H1 (cell line): ENCODE measurements around the gene PIEZO1. TPM values are rescaled to one million over a fixed set of nuclear protein-coding genes. Genes with fewer than 3 reads are reported as not detected.

Source experiments
- CTCF ChIA-PET: fragments of 300-600 bp; sonication (Branson Sonifier 250); formaldehyde crosslinking; loops from one replicate; lab custom pipeline; 2021; ENCODE audit not compliant: partially characterized antibody; lab: Charles Lee
- POLR2A ChIA-PET: fragments of 300-600 bp; sonication (Branson Sonifier 250); formaldehyde crosslinking; loops from one replicate; lab custom pipeline; 2021; ENCODE audit warnings: inconsistent platforms; ENCODE audit not compliant: partially characterized antibody; lab: Charles Lee
- DNase-seq, 2 experiments: peaks; one replicate each; pipeline versions ENCODE4 v3.0.0 to v3.0.0-alpha.2; 2010 to 2022; ENCODE audit warnings: low spot score in 2 of 2, low read depth in 1 of 2, mixed read lengths in 1 of 2
- FAIRE-seq: peaks from 2 replicates; lab custom pipeline; 2011; peaks lifted over from hg19 to GRCh38; lab: Jason Lieb, UNC
- H2AFZ ChIP-seq: 2 replicates; pipeline ENCODE4 v1.8.1; 2012; ENCODE audit warnings: low read length, inconsistent platforms
- H2AK5ac ChIP-seq: 2 replicates; pipeline ENCODE4 v1.6.1; 2013; ENCODE audit warnings: low read depth, low read length
- H2BK120ac ChIP-seq: replicated peaks from 2 replicates; pipeline ENCODE3; 2013; ENCODE audit warnings: low read depth, low read length, inconsistent platforms
- H2BK12ac ChIP-seq: 2 replicates; pipeline ENCODE4 v1.6.1; 2013; ENCODE audit warnings: low read depth, low read length
- H2BK15ac ChIP-seq: 2 replicates; pipeline ENCODE4 v1.6.1; 2013; ENCODE audit warnings: low read length
- H2BK20ac ChIP-seq: 2 replicates; pipeline ENCODE4 v1.6.1; 2013; ENCODE audit warnings: low read length
- H2BK5ac ChIP-seq: 2 replicates; pipeline ENCODE4 v1.6.1; 2013; ENCODE audit warnings: low read depth, low read length
- H3K14ac ChIP-seq: 2 replicates; pipeline ENCODE4 v1.6.1; 2013; ENCODE audit warnings: inconsistent platforms; ENCODE audit not compliant: insufficient read length
- H3K18ac ChIP-seq: 2 replicates; pipeline ENCODE4 v1.6.1; 2013; ENCODE audit warnings: low read length; ENCODE audit errors: extremely low read depth
- H3K23ac ChIP-seq: 2 replicates; pipeline ENCODE4 v1.6.1; 2013; ENCODE audit warnings: inconsistent platforms; ENCODE audit not compliant: insufficient read length
- H3K23me2 ChIP-seq: 2 replicates; pipeline ENCODE4 v1.6.1; 2013; ENCODE audit warnings: low read depth, low read length
- H3K27ac ChIP-seq: 2 replicates; pipeline ENCODE4 v1.6.1; 2011; ENCODE audit warnings: low read depth, low read length, inconsistent platforms
- H3K27me3 ChIP-seq, 4 experiments: replicated peaks in 1 of 4; 1 replicate in 1 of 4; 2 replicates in 3 of 4; pipeline versions ENCODE4 v1.6.1 to v1.8.1; 2011 to 2013; ENCODE audit warnings: low read length in 3 of 4, mild to moderate bottlenecking in 3 of 4, inconsistent platforms in 2 of 4, mixed read lengths in 2 of 4, moderate library complexity in 1 of 4; ENCODE audit not compliant: control insufficient read depth in 3 of 4, insufficient read depth in 3 of 4; ENCODE audit errors: extremely low read depth in 1 of 4
- H3K36me3 ChIP-seq, 4 experiments: 2 replicates each; pipeline versions ENCODE4 v1.6.1 to v1.8.1; 2011 to 2013; ENCODE audit warnings: mild to moderate bottlenecking in 4 of 4, low read length in 3 of 4, moderate library complexity in 2 of 4, control low read depth in 1 of 4, inconsistent platforms in 1 of 4; ENCODE audit not compliant: insufficient read depth in 4 of 4, control insufficient read depth in 2 of 4
- H3K4ac ChIP-seq: replicated peaks from 2 replicates; pipeline ENCODE3; 2013; ENCODE audit warnings: low read length, low read depth, mixed read lengths, inconsistent platforms; ENCODE audit not compliant: insufficient read length
- H3K4me1 ChIP-seq, 4 experiments: replicated peaks in 1 of 4; 1 replicate in 1 of 4; 2 replicates in 3 of 4; pipeline versions ENCODE4 v1.6.1 to v1.8.1; 2011 to 2013; ENCODE audit warnings: low read length in 3 of 4, inconsistent platforms in 2 of 4, mixed read lengths in 1 of 4; ENCODE audit not compliant: insufficient read depth in 4 of 4, control insufficient read depth in 3 of 4
- H3K4me2 ChIP-seq, 2 experiments: 2 replicates each; pipeline versions ENCODE4 v1.6.1 to v1.8.1; 2011 to 2013; ENCODE audit warnings: low read depth in 2 of 2, low read length in 2 of 2, control low read depth in 1 of 2, inconsistent platforms in 1 of 2, mild to moderate bottlenecking in 1 of 2; ENCODE audit not compliant: insufficient read depth in 1 of 2
- H3K4me3 ChIP-seq, 4 experiments: fragments of 200-600, 300-600 bp in 1 of 4; sonication (generic), shearing (Covaris generic), sonication (Bioruptor Twin) in 1 of 4; 2 replicates each; pipeline versions ENCODE4 v1.5.1 to v1.8.1; 2011 to 2016; ENCODE audit warnings: low read length in 4 of 4, low read depth in 3 of 4, control low read depth in 2 of 4, inconsistent platforms in 2 of 4, mild to moderate bottlenecking in 2 of 4, mixed read lengths in 1 of 4, moderate library complexity in 1 of 4; ENCODE audit not compliant: insufficient read depth in 2 of 4; ENCODE audit errors: extremely low read depth in 1 of 4
- H3K56ac ChIP-seq: replicated peaks from 2 replicates; pipeline ENCODE3; 2013; ENCODE audit warnings: low read depth, mild to moderate bottlenecking, mixed read lengths, low read length, inconsistent platforms; ENCODE audit not compliant: insufficient read length
- H3K79me1 ChIP-seq: 2 replicates; pipeline ENCODE4 v1.6.1; 2013; ENCODE audit warnings: low read depth, low read length, control low read depth
- H3K79me2 ChIP-seq, 2 experiments: 2 replicates each; pipeline versions ENCODE4 v1.6.1 to v1.8.1; 2012 to 2013; ENCODE audit warnings: low read length in 2 of 2, mild to moderate bottlenecking in 2 of 2, inconsistent platforms in 1 of 2; ENCODE audit not compliant: insufficient read depth in 2 of 2, control insufficient read depth in 1 of 2
- H3K9ac ChIP-seq, 4 experiments: replicated peaks in 1 of 4; 1 replicate in 1 of 4; 2 replicates in 3 of 4; pipeline versions ENCODE4 v1.6.1 to v1.8.1; 2011 to 2013; ENCODE audit warnings: low read depth in 3 of 4, low read length in 3 of 4, control low read depth in 2 of 4, mild to moderate bottlenecking in 2 of 4, moderate library complexity in 2 of 4, inconsistent platforms in 1 of 4; ENCODE audit errors: extremely low read depth in 1 of 4
- H3K9me3 ChIP-seq, 2 experiments: 2 replicates each; pipeline versions ENCODE4 v1.6.1 to v1.8.1; 2012 to 2013; ENCODE audit warnings: mild to moderate bottlenecking in 2 of 2, moderate library complexity in 2 of 2, control low read depth in 1 of 2, inconsistent platforms in 1 of 2, low read depth in 1 of 2, low read length in 1 of 2, mixed read lengths in 1 of 2; ENCODE audit not compliant: insufficient read depth in 2 of 2
- H4K20me1 ChIP-seq, 2 experiments: replicated peaks in 1 of 2; 2 replicates each; pipeline versions ENCODE3 to v1.8.1; 2011 to 2013; ENCODE audit warnings: inconsistent platforms in 2 of 2, low read length in 2 of 2, mild to moderate bottlenecking in 1 of 2; ENCODE audit not compliant: insufficient read depth in 2 of 2, control insufficient read depth in 1 of 2
- H4K5ac ChIP-seq: 2 replicates; pipeline ENCODE4 v1.6.1; 2013; ENCODE audit warnings: low read length, low read depth, mixed read lengths, inconsistent platforms; ENCODE audit not compliant: insufficient read length
- H4K8ac ChIP-seq: 2 replicates; pipeline ENCODE4 v1.8.0; 2013; ENCODE audit warnings: mild to moderate bottlenecking, moderate library complexity, low read length, inconsistent platforms; ENCODE audit not compliant: insufficient read depth; ENCODE audit errors: extremely low read depth
- H4K91ac ChIP-seq: replicated peaks from 2 replicates; pipeline ENCODE3; 2013; ENCODE audit warnings: low read length, mixed read lengths, inconsistent platforms; ENCODE audit not compliant: insufficient read length
- ASH2L ChIP-seq: fragments of 200-600, 300-600 bp; sonication (generic); IDR thresholded peaks from one replicate; pipeline ENCODE4 v1.7.1; 2017; ENCODE audit warnings: low read length
- MAX ChIP-seq: IDR thresholded peaks from 2 replicates; pipeline ENCODE4 v1.6.1; 2012; ENCODE audit warnings: inconsistent platforms
- SIRT6 ChIP-seq: IDR thresholded peaks from one replicate; pipeline ENCODE4 v1.7.1; 2012; ENCODE audit warnings: low read length, inconsistent platforms
- TEAD4 ChIP-seq: IDR thresholded peaks from 2 replicates; pipeline ENCODE4 v1.6.1; 2012; ENCODE audit warnings: low read depth, low read length, inconsistent platforms, mixed read lengths
- WGBS, 2 experiments: shearing (Covaris generic) in 1 of 2; methylation state at CpG; one replicate each; pipeline versions ENCODE4 v1.1.6 to v1.1.7; 2013 to 2015; ENCODE audit warnings: low lambda C conversion rate in 2 of 2, mixed read lengths in 2 of 2, inconsistent platforms in 1 of 2, low coverage in 1 of 2, missing lambda C conversion rate in 1 of 2; ENCODE audit not compliant: insufficient replicate concordance in 2 of 2, insufficient coverage in 1 of 2, insufficient read length in 1 of 2; ENCODE audit errors: extremely low coverage in 1 of 2, missing lambda C conversion rate in 1 of 2; 5-methylcytosine and 5-hydroxymethylcytosine counted together
- polyA plus RNA-seq, 7 experiments: library from polyadenylated mRNA; depleted of rRNA in 3 of 7; stranded (reverse) in 5 of 7; unstranded in 2 of 7; fragments of >200 nt in 5 of 7; fragments of 200-250 nt in 2 of 7; gene quantifications; 1 replicate in 5 of 7; 2 replicates in 1 of 7; 4 replicates in 1 of 7; pipeline versions ENCODE4 v1.2.1 to v1.2.3, GENCODE V29; 2011 to 2013; ENCODE audit warnings: missing spikeins in 2 of 7, mixed read lengths in 2 of 7
- total RNA-seq: library from RNA; stranded (reverse); fragmentation: NEBNext Ultra II Directional; extraction: Animal tissue kit (Norgen Biotek cat#: 25700); gene quantifications from 2 replicates; pipeline ENCODE4 v1.2.1, GENCODE V29; 2021

Gene PIEZO1
- total and polyA plus RNA-seq, 2 of the 8 experiments (the other 6 are each of a cell fraction or from before 2014, with no cell fraction given) = 42.3 to 67.5 TPM

- H2BK12ac ChIP-seq = no peak overlapping the region
- no peak overlapping the region for H2AFZ ChIP-seq
- H4K91ac ChIP-seq = no peak overlapping the region
- no peak overlapping the region for H3K56ac ChIP-seq
- H2BK15ac ChIP-seq = no peak overlapping the region
- H2AK5ac ChIP-seq = no peak overlapping the region
- POLR2A ChIA-PET = interaction anchor here (1.0 to 1.3 kb wide), 3 partner anchors 18 to 76 kb away, joined by 3 to 5 read pairs (median 3); no protein-coding TSS in a partner anchor
- no peaks in the 10 kb centered on the region for H3K27me3 ChIP-seq
- peaks cover 0 to 18% (median under 1%) of the 10 kb centered on the region in 4 experiments; a peak in 2 of 8 replicates for H3K36me3 ChIP-seq
- H3K79me2 ChIP-seq = no peaks in the 10 kb centered on the region
- H4K8ac ChIP-seq = no peak overlapping the region
- peaks cover 0 to 11% of the 10 kb centered on the region in 2 experiments for H4K20me1 ChIP-seq
- H3K27ac ChIP-seq = no peak overlapping the region
- H3K79me1 ChIP-seq = no peaks in the 10 kb centered on the region
- H3K4me3 ChIP-seq = no peak overlapping the region
- H3K9me3 ChIP-seq = no peaks in the 10 kb centered on the region
- no peak overlapping the region for H2BK20ac ChIP-seq
- no peak overlapping the region for H2BK5ac ChIP-seq
- CTCF ChIA-PET = interaction anchor here (1.0 to 10.0 kb wide), 3 partner anchors 21 to 58 kb away, joined by 3 to 251 read pairs (median 45); partner anchors contain the start of gene PIEZO1
- H3K14ac ChIP-seq = no peak overlapping the region
- no peak overlapping the region for H3K4me2 ChIP-seq
- no peak for DNase-seq
- no peaks in the 10 kb centered on the region for H3K23me2 ChIP-seq
- H3K9ac ChIP-seq = no peak overlapping the region
- 92% methylated on average over 21 of the region's 23 CpGs; no CpG with 5 or more reads in 1 of the 2 experiments for WGBS, 2 experiments
- peaks cover 0 to 5% (median 0%) of the 10 kb centered on the region in 4 experiments; a peak in 1 of 7 replicates for H3K4me1 ChIP-seq
- H2BK120ac ChIP-seq = no peak overlapping the region
- H3K4ac ChIP-seq = no peak overlapping the region
- no peak overlapping the region for H3K23ac ChIP-seq
- no peak for TF ChIP-seq TEAD4
- no peak for TF ChIP-seq ASH2L
- no peak for TF ChIP-seq SIRT6
- TF ChIP-seq MAX = no peak
- no peak for FAIRE-seq
- H3K18ac ChIP-seq = no peak overlapping the region
- no peak overlapping the region for H4K5ac ChIP-seq
Measured at GRCh38 chr16:88734361-88734728, 50.7 kb downstream of the PIEZO1 start.
